Stomach smooth muscle (tissue), 2 donors: Measurements from ENCODE around the gene SMDT1.
A peak's percentile ranks its signal among the peaks of the same experiment; 100 is the strongest.
"Not testable (repeated sequence)": the region's sequence is repeated elsewhere in the genome, so short reads cannot be mapped to it uniquely, and the experiment has no call there.

Source experiments
- H3K27ac ChIP-seq: one replicate; pipeline ENCODE4 v1.7.0; 2013; ENCODE audit warnings: mild to moderate bottlenecking, low read length, inconsistent platforms
- H3K27me3 ChIP-seq, 2 donors: one replicate each; pipeline ENCODE4 v1.7.0; 2013; ENCODE audit warnings: low read length in 2 of 2; ENCODE audit not compliant: insufficient read depth in 2 of 2, control insufficient read depth in 1 of 2
- H3K36me3 ChIP-seq, 2 donors: one replicate each; pipeline ENCODE4 v1.7.0; 2013; ENCODE audit warnings: low read length in 2 of 2; ENCODE audit not compliant: control insufficient read depth in 2 of 2, insufficient read depth in 2 of 2
- H3K4me1 ChIP-seq: one replicate; pipeline ENCODE4 v1.7.0; 2013; ENCODE audit warnings: low read length; ENCODE audit not compliant: control insufficient read depth, insufficient read depth
- H3K4me3 ChIP-seq, 2 donors: one replicate each; pipeline ENCODE4 v1.7.0; 2013; ENCODE audit warnings: low read length in 2 of 2
- H3K9ac ChIP-seq, 2 donors: one replicate each; pipeline ENCODE4 v1.7.0; 2013; ENCODE audit warnings: low read length in 2 of 2, mild to moderate bottlenecking in 1 of 2
- H3K9me3 ChIP-seq, 2 donors: one replicate each; pipeline ENCODE4 v1.7.0; 2013; ENCODE audit warnings: low read length in 2 of 2; ENCODE audit not compliant: control insufficient read depth in 2 of 2
- donor health status: healthy.
- donor health status: Pancreatic carcinoma.

Gene SMDT1

GRCh38 chr22:42071508-42071907 is 8.0 kb upstream of the SMDT1 start:
- H3K4me1 ChIP-seq = peaks cover 44% of the 10 kb centered on the region
- H3K9me3 ChIP-seq, H3K27me3 ChIP-seq: not testable (repeated sequence)
- H3K36me3 ChIP-seq = peaks cover 8 to 17% of the 10 kb centered on the region in 2 donors
- H3K27ac ChIP-seq = peak overlapping the region; percentile 88
- peak overlapping the region; percentile 83 for H3K9ac ChIP-seq
- H3K4me3 ChIP-seq = peak overlapping the region; percentile 80 to 86

- H3K27me3 ChIP-seq = no peaks in the 10 kb centered on the region
- peaks cover 5 to 15% of the 10 kb centered on the region in 2 donors for H3K36me3 ChIP-seq
- H3K9ac ChIP-seq = no peak overlapping the region
- peaks cover 49% of the 10 kb centered on the region for H3K4me1 ChIP-seq
- H3K4me3 ChIP-seq = peak overlapping the region in 1 of 2 donors; percentile 15
- peak overlapping the region; percentile 24 for H3K27ac ChIP-seq
- H3K9me3 ChIP-seq = no peaks in the 10 kb centered on the region
Observed at GRCh38 chr22:42072606-42073330, 6.7 kb upstream of the SMDT1 start.

DNA sequence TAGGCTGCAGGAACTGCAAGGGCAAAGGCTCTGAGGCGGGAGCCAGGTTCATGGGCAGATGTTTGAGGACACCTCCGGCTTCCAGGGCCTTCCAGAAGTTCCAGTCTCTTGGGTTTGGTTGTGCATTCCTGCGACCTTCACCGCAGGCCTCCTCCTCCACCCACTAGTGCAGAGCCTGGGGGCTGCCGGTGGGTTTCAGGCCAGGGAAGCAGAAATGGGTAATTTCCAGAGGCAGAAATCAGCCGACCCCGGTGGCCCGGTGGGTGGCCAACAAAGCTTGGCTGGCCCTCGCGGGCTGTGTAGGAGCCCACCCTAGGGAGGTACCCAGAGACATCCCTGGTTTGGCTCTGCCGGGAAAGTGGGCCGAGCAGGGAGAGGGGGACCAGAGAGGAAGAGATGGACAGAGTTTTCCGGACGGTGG is 5.9 kb upstream of the SMDT1 start:
- no peaks in the 10 kb centered on the region for H3K9me3 ChIP-seq
- H3K4me1 ChIP-seq = peaks cover 57% of the 10 kb centered on the region
- peak overlapping the region; percentile 74 to 82 for H3K9ac ChIP-seq
- peak overlapping the region; percentile 45 to 81 for H3K4me3 ChIP-seq
- H3K36me3 ChIP-seq = peaks cover 5 to 14% of the 10 kb centered on the region in 2 donors
- H3K27ac ChIP-seq = peak overlapping the region; percentile 80
- H3K27me3 ChIP-seq = no peaks in the 10 kb centered on the region

- peak within 1 kb of the TSS; percentile 45 to 81 for H3K4me3 ChIP-seq
- H3K9me3 ChIP-seq = no peaks in the 10 kb centered on the region
- peaks cover 5 to 12% of the 10 kb centered on the region in 2 donors for H3K36me3 ChIP-seq
- no peaks in the 10 kb centered on the region for H3K27me3 ChIP-seq
- H3K27ac ChIP-seq = peak within 1 kb of the TSS; percentile 80
- peak within 1 kb of the TSS; percentile 74 to 82 for H3K9ac ChIP-seq
- H3K4me1 ChIP-seq = peaks cover 64% of the 10 kb centered on the region
Observed at GRCh38 chr22:42074132-42074811, 5.2 kb upstream of the SMDT1 start, which contains the start of gene PHETA2. TSS of gene PHETA2 (plus strand) at chr22:42074248. CDS start at chr22:42077294, 3,046 bp downstream.

GRCh38 chr22:42074846-42075676 is 4.4 kb upstream of the SMDT1 start:
- Histone ChIP-seq H3K9ac (peak overlapping the region; percentile 74 to 82), H3K27me3 (no peaks in the 10 kb centered on the region), H3K9me3 (no peaks in the 10 kb centered on the region), H3K27ac (peak overlapping the region; percentile 80), H3K4me3 (peak overlapping the region; percentile 45 to 81), H3K4me1 (peaks cover 62% of the 10 kb centered on the region), H3K36me3 (peaks cover 5 to 12% of the 10 kb centered on the region in 2 donors)

GRCh38 chr22:42076764-42077485 is 2.6 kb upstream of the SMDT1 start:
- no peak overlapping the region for H3K4me3 ChIP-seq
- H3K4me1 ChIP-seq = peaks cover 56% of the 10 kb centered on the region
- peak overlapping the region; percentile 100 for H3K27ac ChIP-seq
- H3K27me3 ChIP-seq = no peaks in the 10 kb centered on the region
- peaks cover 5 to 12% of the 10 kb centered on the region in 2 donors for H3K36me3 ChIP-seq
- no peaks in the 10 kb centered on the region for H3K9me3 ChIP-seq
- peak overlapping the region in 1 of 2 donors; percentile 12 for H3K9ac ChIP-seq

DNA sequence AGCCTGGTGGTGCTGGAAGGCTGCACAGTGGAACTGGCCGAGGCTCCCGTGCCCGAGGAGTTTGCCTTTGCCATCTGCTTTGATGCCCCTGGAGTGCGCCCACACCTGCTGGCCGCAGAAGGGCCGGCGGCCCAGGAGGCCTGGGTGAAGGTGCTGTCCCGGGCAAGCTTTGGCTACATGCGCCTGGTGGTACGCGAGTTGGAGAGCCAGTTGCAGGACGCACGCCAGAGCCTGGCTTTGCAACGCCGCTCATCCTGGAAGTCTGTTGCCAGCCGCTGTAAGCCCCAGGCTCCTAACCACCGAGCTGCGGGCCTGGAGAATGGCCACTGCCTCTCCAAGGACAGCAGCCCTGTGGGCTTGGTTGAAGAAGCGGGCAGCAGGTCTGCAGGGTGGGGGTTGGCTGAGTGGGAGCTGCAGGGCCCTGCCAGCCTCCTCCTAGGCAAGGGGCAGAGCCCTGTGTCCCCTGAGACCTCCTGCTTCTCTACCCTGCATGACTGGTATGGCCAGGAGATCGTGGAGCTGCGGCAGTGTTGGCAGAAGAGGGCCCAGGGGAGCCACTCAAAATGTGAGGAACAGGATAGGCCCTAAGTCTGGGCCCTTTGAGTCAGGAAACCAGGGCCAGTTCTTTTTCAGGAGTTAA is 1.9 kb upstream of the SMDT1 start:
- Histone ChIP-seq H3K9me3 (no peaks in the 10 kb centered on the region), H3K27ac (peak overlapping the region; percentile 100), H3K27me3 (no peaks in the 10 kb centered on the region), H3K4me3 (no peak overlapping the region), H3K36me3 (peaks cover 9 to 16% of the 10 kb centered on the region in 2 donors), H3K4me1 (peaks cover 56% of the 10 kb centered on the region), H3K9ac (peak overlapping the region in 1 of 2 donors; percentile 99)

DNA sequence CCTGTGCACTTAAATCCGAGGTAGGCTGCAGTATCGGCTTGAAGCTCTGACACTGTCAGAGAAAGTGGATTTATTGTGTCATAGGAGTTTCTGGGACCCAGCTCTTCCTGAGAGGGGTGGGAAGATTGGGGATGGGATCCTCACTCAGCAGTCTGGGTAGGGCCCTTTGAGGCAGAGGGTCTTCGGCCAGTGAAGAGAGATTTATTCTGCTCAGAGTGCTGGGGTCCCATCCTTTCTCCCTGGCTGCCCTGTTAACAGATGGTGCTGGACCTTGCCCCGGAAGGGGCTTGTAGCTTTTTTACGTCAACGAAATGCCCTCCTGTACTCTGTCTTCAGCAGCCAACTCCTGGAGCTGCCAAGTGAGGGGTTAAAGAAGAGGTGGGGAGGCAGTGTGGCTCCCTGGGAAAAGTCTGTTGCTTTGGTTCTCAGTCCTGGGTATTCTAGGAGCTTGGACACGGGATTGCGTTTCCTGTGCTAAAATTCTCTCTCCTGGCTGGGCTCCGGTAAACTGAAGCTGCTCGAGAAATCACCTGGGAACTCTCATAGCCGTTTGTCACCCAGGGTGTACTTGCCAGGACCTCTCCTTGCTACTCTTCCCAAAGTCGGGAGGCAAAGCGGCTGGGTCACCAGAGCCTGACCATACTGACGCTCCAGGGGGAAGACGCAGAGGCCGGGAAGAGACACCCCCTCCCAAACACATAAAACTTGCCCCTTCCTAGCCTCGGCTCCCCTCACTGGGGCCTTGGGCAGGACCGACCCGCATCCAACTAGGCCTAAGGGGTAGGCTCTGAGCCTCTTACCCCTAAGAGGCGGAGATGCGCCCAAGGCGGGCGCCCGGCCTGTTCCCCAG is 806 bp upstream of the SMDT1 start:
- peak overlapping the region; percentile 98 to 99 for H3K9ac ChIP-seq
- H3K4me1 ChIP-seq = peaks cover 51% of the 10 kb centered on the region
- H3K27me3 ChIP-seq = no peaks in the 10 kb centered on the region
- peaks cover 12 to 23% of the 10 kb centered on the region in 2 donors for H3K36me3 ChIP-seq
- H3K9me3 ChIP-seq = no peaks in the 10 kb centered on the region
- H3K27ac ChIP-seq = peak overlapping the region; percentile 100
- peak overlapping the region; percentile 72 to 84 for H3K4me3 ChIP-seq

GRCh38 chr22:42080287-42080686 is 787 bp downstream of the SMDT1 start:
- H3K9me3 ChIP-seq = no peaks in the 10 kb centered on the region
- H3K27ac ChIP-seq = peak overlapping the region; percentile 100
- H3K4me1 ChIP-seq = peaks cover 36% of the 10 kb centered on the region
- peaks cover 15 to 26% of the 10 kb centered on the region in 2 donors for H3K36me3 ChIP-seq
- peak overlapping the region; percentile 84 to 99 for H3K9ac ChIP-seq
- peak overlapping the region; percentile 84 to 90 for H3K4me3 ChIP-seq
- H3K27me3 ChIP-seq = no peaks in the 10 kb centered on the region
